Measurements from ENCODE around the gene TEX264. TPM values are rescaled to one million over a fixed set of nuclear protein-coding genes. Genes with fewer than 3 reads are reported as not detected.

The TEX264 gene
- total RNA-seq, 1 donor from 2014 or later: 71.1 TPM

DNA sequence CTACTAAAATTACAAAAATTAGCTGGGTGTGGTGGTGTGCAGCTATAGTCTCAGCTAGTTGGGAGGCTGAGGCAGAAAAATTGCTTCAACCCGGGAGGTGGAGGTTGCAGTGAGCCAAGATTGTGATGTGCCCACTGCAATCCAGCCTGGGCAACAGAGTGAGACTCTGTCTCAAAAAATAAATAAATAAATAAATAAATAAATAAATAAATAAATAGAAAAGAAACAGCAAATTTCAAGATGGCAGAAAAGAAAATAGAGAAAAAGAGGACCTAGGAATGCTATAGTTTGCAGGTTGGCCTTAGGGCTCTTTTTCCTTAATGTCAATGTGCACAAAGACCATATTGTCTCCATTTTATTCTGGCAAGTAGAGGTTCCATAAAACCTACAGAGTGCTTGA, 79.8 kb downstream of the TEX264 start:
- DNase-seq (ENCODE audit: low read depth): no peak

DNA sequence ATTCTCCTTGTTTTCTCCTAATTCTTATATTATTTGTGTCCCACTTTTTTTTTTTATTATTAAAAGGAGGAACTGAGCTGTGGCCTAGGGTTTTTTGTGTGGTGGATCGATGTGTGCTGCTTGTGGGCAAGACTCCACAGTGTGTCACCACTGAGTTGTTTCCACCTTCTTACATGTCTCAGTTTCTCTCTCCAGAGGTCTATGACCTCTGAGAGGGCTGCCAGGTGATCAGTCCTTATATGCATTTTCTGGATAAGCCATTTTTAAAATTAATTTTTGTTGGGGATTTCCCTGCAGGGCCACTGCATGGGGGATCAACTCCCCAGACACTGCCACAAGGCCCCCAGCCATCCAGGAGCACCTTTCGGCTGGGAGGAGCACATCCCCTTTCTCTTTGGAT, 80.2 kb downstream of the TEX264 start:
- no peak for DNase-seq (ENCODE audit: low read depth)

Other genes starting within 250 kb of the TEX264 start
- 14.6 and 27.9 TPM in 2 replicates for gene DCAF1, start 171.2 kb upstream of the TEX264 start, total RNA-seq
- 9.6 and 20.3 TPM in 2 replicates for gene RAD54L2, start 132.5 kb upstream of the TEX264 start, total RNA-seq
- gene GRM2, start 35.8 kb downstream of the TEX264 start, total RNA-seq: 0.05 TPM in 1 of 2 replicates, not detected in the other
- not detected in 2 replicates for gene IQCF6, start 108.0 kb downstream of the TEX264 start, total RNA-seq
- gene IQCF2, start 190.4 kb downstream of the TEX264 start, total RNA-seq: not detected in 2 replicates
- gene IQCF5, start 204.3 kb downstream of the TEX264 start, total RNA-seq: not detected in 2 replicates
- not detected in 2 replicates for gene IQCF1, start 232.1 kb downstream of the TEX264 start, total RNA-seq